Measurements from ENCODE around the gene ZNF701.
"Not testable (repeated sequence)": the region's sequence is repeated elsewhere in the genome, so short reads cannot be mapped to it uniquely, and the experiment has no call there.

Gene ZNF701

GRCh38 chr19:52570000-52570861 lies at the start of gene ZNF701:
TSS of gene ZNF701 (plus strand) at chr19:52570287. CDS start at chr19:52574148, 3,861 bp downstream.
- peak; percentile 48 for DNase-seq

DNA sequence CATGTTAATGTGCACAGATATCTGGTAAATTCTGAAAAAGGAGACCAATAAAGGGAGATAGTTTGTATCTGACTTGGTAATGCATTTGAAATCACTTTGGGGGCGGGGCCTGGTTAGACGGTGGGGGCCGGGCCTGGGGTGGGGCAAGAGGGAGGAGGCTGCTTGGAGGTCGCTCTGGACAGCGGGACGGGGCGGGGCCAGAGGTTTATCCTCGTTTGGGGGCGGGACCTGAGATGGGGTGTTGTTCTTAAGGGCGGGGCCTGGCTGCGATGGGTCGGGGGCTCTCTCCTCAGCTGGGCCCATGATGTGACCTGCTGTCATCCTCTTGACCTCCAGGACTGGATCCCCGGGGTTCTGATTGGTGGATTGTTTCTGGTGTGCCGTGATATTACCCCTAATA lies 47.5 kb upstream of the ZNF701 start:
- DNase-seq = no peak

- no peak for DNase-seq
Observed at GRCh38 chr19:52524086-52524485, 46.0 kb upstream of the ZNF701 start.

GRCh38 chr19:52527134-52527955 lies 42.7 kb upstream of the ZNF701 start, which contains the start of gene ZNF808:
TSS of gene ZNF808 (plus strand) at chr19:52527668. CDS start at chr19:52543285, 15,617 bp downstream.
- peak; percentile 81 for DNase-seq

DNA sequence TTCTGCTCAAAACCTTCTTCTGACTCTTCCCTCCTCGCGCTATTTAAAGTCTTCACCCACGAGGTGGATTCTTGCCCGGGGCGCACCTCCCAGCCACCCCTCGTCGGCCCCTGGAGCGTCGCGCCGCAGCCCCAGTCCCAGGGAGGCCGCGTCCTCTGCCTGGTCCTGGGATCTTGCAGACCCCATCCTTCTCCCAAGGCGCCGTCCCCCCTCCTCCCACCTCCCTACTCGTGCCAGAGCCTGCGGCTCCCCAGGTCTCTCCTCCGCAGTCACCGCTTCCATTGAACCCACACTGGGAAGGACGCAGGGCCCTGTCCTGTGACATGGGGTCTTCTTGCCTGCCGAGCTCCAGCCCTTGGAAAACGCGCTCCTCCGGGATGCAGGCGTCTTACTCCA lies 42.1 kb upstream of the ZNF701 start:
- no peak for DNase-seq

DNA sequence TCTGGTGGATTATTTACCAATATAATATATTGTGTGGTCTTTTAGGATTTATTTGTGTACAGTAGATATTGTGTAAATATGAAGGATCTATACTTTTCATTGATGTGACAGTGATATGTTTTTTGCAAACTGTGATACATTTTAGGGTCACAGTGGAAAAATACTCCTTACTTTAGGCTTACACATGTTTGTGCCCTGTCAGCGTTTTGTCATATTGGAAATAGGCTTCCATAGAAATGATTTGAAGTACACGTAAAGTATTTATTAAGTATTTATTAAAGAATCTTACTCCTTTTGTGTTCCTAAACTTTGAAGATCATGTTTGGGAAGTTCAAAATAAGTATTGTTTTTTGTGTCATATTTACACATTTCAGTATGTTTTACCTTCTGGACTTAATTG lies 37.6 kb upstream of the ZNF701 start:
- DNase-seq = no peak

DNA sequence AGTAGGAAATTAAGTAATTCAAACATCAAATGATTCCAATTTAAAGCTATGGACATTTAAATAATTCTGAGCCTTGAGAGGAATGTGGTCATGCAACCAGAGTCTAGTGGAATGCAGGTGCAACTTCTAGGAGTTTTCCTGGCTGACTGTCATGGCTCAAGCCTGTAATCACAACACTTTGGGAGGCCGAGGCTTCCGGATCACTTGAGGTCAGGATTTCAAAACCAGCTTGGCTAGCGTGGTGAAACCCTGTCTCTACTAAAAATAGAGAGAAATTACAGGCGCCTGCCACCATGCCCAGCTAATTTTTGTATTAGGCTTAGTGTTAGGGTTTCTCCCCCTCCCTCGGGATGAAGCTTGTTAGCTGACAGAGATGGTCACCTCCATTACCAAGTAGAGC lies 36.2 kb upstream of the ZNF701 start:
- no peak for DNase-seq

- not testable (repeated sequence) for DNase-seq
Observed at GRCh38 chr19:52535385-52535770, 34.7 kb upstream of the ZNF701 start.

- DNase-seq = no peak
Observed at GRCh38 chr19:52535771-52536447, 34.2 kb upstream of the ZNF701 start.

- no peak for DNase-seq
Observed at GRCh38 chr19:52536448-52536800, 33.7 kb upstream of the ZNF701 start.

DNA sequence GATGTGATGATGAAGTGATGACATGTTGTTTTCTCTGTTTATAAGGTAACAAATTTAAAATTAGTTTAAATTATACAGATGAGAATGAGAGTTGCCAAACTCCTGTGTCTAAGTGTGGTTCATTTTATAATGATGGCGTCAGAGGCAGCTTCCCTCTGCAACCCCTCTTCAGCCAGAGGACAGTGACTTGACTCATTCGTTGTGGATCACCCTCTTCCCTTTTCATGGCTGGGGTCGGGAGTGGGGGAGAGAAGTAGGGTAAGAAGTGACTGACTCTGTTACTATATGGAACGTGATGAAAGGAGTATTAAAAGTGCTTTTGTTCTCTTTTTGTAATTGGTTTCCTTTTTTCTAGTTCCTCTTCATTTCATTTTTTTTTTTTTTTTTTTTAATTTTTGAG lies 31.3 kb upstream of the ZNF701 start:
- not testable (repeated sequence) for DNase-seq

- not testable (repeated sequence) for DNase-seq
Observed at GRCh38 chr19:52541176-52541575, 28.9 kb upstream of the ZNF701 start.

GRCh38 chr19:52541608-52542007 lies 28.5 kb upstream of the ZNF701 start:
- no peak for DNase-seq

GRCh38 chr19:52542541-52542940 lies 27.5 kb upstream of the ZNF701 start:
- not testable (repeated sequence) for DNase-seq

DNA sequence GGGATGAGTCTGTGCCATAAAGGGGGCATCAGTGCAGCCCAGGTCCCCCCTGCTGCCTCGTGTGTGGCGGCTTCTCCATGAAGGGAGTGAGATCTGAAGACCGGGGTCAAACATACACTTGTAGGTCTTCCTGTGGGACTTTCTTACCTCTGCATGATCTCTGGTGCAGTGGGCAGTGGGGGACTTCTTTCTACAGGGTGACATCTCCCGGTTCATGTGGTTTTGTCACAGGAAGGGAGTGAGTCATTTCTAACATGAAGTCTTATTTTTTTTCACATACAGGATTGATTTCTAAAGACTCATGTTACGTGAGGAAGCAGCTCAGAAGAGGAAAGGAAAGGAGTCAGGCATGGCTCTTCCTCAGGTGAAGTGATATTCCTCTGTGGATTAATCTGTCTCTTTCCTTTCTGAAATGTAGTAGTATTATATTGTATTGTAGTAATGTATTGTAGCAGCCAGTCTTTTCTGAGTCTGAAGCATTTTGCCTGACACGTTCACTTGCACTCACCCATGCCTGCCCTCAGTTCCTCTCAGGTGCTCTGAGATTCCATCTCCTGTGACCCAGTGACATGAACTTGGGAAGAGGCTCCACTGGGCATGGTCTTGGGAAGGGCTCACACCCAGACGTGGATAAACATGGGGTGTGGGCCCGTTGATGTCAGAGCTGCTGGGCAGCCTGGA lies 27.0 kb upstream of the ZNF701 start:
- DNase-seq = no peak

GRCh38 chr19:52554216-52554971 lies 15.7 kb upstream of the ZNF701 start:
- no peak for DNase-seq

DNA sequence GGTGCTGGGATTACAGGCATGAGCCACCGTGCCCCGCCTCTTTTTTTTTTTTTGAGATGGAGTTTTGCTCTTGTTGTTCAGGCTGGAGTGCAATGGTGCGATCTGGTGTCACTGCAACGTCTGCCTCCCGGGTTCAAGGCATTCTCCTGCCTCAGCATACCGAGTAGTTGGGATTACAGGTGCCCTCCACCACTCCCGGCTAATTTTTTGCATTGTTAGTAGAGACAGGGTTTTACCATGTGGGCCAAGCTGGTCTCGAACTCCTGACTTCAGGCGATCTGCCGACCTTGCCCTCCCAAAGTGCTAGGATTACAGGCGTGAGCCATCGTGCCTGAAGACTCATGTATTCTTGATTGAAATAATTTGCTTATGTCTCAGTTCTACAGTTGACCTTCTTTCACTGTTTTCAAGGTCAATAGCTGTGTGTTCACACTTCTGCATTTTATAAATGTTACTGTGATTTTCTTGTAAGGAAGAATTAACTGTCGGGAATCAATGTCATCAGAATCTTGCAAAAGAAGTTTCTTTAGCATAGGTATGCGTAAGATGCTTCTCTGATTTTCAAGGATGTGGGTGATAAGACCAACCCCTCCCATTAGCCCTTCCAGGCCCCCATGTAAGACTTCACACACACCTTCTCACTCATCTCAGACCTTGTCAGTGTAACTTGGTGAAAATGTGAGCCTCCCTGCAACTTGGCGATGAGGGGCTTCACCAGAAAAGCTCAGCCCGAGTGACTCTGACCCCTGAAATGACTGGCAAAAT lies 12.7 kb upstream of the ZNF701 start:
- DNase-seq = no peak

DNA sequence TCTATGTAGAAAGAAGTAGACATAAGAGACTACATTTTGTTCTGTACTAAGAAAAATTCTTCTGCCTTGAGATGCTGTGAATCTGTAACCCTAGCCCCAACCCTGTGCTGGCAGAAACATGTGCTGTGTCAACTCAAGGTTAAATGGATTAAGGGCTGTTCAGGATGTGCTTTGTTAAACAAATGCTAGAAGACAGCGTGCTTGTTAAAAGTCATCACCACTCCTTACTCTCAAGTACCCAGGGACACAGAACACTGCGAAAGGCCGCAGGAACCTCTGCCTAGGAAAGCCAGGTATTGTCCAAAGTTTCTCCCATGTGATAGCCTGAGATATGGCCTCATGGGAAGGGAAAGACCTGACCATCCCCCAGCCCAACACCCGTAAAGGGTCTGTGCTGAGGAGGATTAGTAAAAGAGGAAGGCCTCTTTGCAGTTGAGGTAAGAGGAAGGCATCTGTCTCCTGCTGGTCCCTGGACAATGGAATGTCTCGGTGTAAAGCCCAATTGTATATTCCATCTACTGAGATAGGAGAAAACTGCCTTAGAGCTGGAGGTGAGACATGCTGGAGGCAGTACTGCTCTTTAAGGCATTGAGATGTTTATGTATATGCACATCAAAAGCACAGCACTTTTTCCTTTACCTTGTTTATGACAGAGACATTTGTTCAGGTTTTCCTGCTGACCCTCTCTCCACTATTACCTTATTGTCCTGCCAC lies 11.2 kb upstream of the ZNF701 start:
- not testable (repeated sequence) for DNase-seq

- not testable (repeated sequence) for DNase-seq
Observed at GRCh38 chr19:52561611-52562010, 8.5 kb upstream of the ZNF701 start.

GRCh38 chr19:52566121-52566520 lies 4.0 kb upstream of the ZNF701 start:
- no peak for DNase-seq

Data from NCI-H510A treated with DMSO at 0.1 percent for 48 hours (cell line).